HG03103 (cell line): ENCODE measurements around the gene PHACTR3.

Experiments used
- ATAC-seq: cut with Tn5 transposase; IDR thresholded peaks from one replicate; pipeline ENCODE4 v1.9.1; 2021; ENCODE audit warnings: low read depth; ENCODE audit not compliant: unreplicated experiment

PHACTR3 gene

DNA sequence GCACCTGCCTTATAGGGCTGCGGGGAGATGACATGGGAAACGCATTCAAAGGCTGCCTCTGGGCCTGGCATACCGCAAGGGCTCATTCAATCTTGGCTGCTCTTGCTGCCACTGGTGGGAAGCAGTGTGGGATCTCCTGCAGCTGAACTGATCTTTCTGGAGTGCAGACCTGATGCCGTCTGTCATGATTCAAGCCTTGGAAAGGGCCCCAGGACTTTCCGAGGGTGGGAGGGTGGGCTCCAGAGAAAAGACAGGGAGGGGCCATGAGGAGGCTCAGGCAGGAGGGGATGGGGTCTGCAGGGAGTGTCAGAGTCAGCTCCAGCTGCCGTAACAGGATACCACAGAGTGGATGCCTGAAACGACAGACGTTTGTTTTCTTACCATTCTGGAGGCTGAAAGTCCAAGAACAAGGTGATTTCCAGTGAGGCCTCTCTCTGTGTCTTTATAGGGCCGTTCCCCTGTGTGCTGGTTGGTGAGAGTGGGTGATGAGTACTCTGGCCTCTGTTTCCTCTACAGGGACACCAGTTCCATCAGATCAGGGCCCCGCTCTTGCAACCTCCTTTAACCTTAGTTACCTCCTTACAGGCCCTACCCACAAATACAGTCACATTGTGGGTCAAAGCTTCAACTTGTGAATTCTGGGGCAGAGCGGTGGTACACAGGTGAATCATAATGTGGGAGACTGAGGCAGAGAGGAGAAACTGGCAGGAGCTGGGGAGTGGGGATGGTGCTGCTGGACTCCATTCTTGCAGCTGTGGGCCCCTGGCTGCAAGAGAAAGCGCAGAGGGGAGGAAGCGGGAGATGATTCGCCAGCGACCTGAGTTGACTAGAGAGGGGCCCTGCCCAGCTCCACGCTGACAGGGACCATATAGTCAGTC is 180.7 kb downstream of the PHACTR3 start:
- no peak for ATAC-seq

- no peak for ATAC-seq
Observed at GRCh38 chr20:59785669-59785959, 181.3 kb downstream of the PHACTR3 start.

DNA sequence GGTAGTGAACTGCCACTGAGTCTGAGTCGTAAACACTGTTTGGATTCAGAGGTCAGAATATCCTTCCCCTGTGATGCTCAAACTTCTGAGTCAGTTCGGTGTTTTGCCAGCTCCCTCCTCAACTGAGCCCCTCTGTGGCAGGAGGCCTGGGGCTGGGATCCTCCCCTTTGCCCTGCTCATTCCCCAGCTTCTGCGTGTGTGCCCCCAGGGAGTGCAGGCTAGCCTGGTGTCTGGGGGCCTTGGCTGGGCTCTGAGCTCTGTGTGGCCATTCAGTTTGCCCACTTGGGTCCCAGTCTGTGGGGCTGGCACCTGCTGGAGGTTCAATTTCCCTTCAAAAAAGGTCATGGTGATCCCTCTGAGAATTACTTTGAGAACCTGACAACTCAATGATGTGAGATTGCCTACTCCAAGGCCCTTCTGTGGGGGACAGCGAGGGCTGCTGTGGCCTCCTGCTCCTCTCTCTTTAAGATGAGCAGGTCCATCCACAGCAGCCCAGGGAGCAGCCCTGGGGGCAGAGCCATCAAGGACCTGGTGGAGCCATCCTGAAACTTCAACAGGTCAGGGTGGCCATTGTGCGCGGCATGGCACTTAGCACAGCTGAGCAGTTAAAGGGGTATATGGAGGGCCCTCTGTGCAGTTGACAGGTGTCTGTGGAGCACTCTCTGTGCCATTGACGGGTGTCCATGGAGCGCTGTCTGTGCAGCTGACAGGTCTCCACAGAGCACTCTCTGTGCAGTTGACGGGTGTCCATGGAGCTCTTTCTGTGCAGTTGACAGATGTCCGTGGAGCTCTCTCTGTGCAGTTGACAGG is 181.9 kb downstream of the PHACTR3 start:
- no peak for ATAC-seq

DNA sequence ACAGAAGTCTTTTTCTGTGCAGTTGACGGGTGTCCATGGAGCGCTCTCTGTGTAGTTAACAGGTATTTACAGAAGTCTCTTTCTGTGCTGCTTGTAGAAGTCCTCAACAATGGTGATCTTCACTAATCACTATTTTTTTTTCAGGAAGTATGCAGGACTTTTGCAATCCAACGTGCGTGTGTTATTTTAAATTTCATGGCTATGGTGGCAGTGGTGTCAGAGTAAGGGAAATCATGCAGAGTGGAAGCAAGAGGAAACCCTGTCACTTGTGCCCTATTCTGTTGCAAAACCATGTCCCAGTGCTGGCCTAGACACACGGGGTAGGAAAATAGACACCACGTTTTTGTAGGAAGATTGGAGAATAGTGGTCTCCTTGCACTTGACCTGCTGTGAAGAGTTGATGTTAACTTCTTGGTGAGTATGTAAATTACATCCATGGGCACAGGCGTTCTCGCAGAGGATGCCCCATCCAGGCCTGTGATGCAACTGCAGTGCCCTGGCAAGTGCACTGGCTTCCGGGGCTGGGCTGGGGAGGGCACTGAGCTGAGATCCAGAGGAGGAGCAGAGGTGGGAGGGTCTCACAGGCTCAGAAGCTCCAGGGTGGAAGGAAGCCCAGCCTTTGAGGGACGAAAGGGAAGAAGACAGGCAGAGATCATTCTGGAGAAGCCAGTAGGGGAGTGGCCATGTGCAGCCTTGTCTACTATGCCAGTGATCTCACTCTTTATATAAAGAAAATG is 182.6 kb downstream of the PHACTR3 start:
- no peak for ATAC-seq

DNA sequence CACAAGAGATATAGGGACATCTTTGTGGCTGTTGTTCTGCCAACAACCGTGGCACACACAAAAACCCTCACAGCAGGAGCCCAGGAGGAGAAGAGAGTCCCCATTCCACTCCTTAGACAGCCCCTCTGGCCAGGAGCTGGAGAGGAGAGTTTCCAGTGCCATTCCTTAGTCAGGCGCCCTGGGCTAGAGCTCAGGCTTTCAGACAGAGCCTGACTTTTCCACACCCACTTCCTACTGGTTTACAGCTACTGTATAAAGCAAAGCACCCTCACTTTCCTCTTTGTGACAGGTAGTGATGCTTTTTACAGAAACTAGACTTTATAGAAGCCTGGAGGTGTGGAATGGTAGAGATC is 183.2 kb downstream of the PHACTR3 start:
- no peak for ATAC-seq

DNA sequence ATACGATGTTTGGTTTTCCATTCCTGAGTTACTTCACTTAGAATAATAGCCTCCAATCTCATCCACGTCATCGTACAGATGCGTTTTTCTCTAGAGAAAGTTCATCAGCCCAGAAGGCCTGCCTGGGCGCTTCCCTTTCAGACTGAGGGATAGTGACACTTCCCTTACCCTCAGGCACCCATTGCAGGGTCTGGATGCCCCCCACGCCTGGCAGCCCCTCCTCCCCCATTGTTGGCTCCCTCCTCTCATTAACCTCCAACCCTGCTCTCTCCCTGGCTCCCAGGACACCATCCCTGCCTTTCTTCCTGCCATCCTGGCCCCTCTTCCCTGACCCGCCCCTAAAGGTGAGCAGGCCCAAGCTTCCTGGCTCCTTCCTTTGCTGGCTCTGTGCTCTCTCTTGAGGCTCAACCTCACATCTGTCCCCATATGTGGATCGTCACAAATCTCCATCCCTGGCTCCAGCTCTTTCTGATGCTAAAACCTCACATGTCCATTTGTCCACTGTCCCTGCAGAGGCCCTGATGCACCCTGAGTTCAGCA is 183.9 kb downstream of the PHACTR3 start:
- no peak for ATAC-seq

- no peak for ATAC-seq
Observed at GRCh38 chr20:59788811-59789397, 184.6 kb downstream of the PHACTR3 start.

GRCh38 chr20:59789686-59790085 is 185.3 kb downstream of the PHACTR3 start:
- no peak for ATAC-seq

DNA sequence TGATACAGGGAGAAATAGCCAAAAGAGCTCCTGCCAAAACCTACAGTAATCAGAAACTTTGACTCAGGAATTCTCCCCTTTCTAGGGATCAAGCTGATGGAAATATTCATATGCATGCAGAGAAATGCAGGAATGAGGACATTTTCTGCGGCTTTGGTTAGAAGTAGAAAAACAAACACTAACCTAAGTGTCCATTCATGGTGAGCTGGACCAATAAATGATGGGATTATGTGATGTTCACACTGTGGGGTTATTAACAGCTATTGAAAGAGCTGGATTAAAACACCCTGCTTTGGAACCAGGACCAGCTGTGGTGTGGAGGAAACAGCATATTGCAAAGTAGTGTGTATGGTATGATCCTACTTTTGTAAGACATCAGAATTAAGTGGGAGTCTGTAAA is 186.0 kb downstream of the PHACTR3 start:
- no peak for ATAC-seq

DNA sequence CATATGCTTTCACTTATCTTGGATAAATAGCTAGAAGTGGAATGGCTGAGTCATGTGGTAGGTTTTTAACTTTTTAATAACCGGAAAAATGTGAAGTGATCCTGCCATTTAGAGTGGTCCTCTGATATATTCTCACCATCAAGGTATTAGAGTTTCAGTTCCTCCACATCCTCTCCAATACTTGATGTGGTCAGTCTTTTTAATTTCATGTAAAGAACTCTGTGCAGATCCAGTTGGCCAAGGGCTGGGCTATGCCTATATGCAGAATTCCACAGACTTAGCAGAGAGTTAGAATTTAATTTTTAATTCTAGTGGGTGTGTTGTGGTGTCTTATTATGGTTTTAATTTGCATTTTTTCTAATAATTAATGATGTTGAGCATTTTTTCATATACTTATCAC is 188.0 kb downstream of the PHACTR3 start:
- ATAC-seq = no peak

DNA sequence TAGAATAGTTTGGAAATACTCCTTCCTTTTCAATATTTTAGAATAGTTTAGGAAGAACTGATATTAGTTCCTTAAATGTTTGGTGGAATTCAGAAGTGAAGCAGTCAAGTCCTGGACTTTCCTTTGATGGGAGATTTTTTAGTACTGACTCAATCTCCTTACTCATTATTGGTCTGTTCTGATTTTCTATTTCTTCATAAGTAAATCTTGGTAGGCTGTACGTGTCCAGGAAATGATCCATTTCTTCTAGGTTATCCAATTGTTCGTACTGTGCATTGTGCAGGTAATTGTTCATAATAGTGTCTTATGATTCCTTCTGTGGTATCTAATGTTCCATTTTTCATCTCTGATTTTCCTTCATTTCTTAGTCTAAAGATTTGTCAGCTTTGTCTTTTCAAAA is 190.2 kb downstream of the PHACTR3 start:
- no peak for ATAC-seq

DNA sequence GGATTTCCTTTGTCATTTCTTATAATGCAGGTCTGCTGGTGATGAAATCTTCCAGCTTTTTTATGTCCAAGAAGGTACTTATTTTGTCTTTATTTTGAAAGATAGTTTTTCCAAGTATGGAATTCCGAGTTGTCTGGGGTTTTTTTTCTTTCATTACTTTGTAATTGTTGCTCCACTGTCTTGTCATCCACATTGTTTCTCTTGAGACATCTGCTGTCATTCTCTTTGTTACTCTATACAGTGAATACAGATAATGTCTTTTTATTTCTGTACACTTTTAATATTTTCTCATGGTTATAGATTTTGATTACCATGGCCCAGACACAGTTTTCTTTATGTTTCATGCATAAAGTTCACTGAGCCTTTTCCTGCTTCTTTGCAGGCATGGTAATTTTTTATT is 196.0 kb downstream of the PHACTR3 start:
- no peak for ATAC-seq

- ATAC-seq = no peak
Observed at GRCh38 chr20:59802018-59802417, 197.7 kb downstream of the PHACTR3 start.

GRCh38 chr20:59802471-59803221 is 198.3 kb downstream of the PHACTR3 start:
- ATAC-seq = no peak

DNA sequence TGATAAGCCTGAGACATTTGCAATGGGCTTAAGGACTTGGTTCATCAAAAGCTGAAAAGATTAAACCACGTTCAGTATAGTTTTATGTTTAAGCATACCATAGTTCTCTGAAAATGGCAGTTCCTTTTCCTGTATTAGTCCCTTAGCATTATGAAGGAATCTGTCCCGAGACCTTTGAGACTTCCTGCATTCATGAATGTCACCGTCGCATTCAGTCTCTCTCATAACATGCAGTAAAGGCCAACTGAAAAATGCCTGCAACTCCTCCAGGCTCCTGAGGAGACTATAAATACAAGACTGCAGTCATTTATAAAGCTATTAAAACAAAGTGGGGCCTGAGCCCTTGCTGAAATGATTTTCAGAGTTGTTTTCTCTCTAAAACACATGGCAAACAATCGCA is 200.0 kb downstream of the PHACTR3 start:
- no peak for ATAC-seq

GRCh38 chr20:59804871-59805665 is 200.7 kb downstream of the PHACTR3 start:
- no peak for ATAC-seq

- ATAC-seq = no peak
Observed at GRCh38 chr20:59805786-59806577, 201.6 kb downstream of the PHACTR3 start.

DNA sequence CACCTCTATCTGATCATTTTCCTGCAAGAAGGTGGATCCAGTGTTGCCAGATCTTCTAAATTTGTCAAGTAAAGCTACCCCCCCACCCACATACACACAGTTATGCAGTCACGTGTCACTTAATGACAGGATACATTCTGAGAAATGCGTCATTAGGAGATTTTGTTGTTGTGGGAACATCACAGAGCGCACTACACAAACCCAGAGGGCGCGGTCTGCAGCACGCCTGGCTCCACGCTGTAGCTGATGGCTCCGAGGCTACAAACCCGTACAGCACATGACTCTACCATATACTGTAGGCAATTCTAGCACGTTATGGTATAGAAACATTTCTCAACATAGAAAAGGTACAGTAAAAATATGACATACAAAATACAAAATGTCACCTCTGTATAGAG is 202.2 kb downstream of the PHACTR3 start:
- ATAC-seq = no peak
